ENCODE measurements around the gene PAK5. TPM values are rescaled to one million over a fixed set of nuclear protein-coding genes. Genes with fewer than 3 reads are reported as not detected.

Gene PAK5
- polyA plus RNA-seq, 1 donor (not counting 4 experiments of a cell fraction or from before 2014, with no cell fraction given): not detected

DNA sequence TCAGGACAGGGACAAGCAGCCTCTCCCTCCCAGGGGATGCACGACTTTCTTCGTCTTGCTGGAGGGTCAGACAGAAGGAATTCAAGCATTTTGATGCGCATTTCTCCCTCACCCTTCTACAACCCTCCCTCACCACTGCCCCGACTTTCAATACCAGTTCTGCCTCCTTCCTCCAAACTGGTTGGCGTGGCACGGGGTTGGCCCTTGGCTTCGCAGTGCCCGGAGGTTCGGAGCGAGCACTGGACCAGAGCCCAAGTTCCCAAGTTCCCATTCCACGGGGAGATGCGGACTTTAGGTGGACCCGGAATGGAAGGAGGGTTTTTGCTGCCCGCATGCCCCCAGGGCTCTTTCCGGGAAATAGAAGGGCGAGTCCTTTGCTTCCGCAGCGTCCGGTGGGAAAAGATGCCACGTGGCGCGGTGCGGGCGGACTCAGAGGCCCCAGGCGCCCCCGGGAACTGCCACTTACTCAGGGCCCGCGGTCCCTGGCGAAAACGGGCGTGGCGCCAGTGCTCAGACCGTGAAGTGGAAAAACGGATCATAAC lies 332.5 kb downstream of the PAK5 start:
- FAIRE-seq (no peak), DNase-seq (ENCODE audit: low read depth, low spot score) (no peak)
- H3K36me3 ChIP-seq (ENCODE audit: control insufficient read depth in 2 of 2, extremely low read depth in 1 of 2, insufficient read depth in 2 of 2, low read length in 2 of 2): no peaks in the 10 kb centered on the region
- H3K9me1 ChIP-seq (ENCODE audit: control insufficient read depth, extremely low read depth, insufficient read depth, low read length): no peaks in the 10 kb centered on the region
- no peaks in the 10 kb centered on the region for H3K79me2 ChIP-seq (ENCODE audit: control insufficient read depth, insufficient read depth, low read length)
- H3K4me1 ChIP-seq (ENCODE audit: control insufficient read depth, extremely low read depth, insufficient read depth, low read length): no peaks in the 10 kb centered on the region
- TF ChIP-seq EZH2 (IDR thresholded peaks at IDR 0.05; ENCODE audit: low read length): no peak
- TF ChIP-seq, protein P1, sequence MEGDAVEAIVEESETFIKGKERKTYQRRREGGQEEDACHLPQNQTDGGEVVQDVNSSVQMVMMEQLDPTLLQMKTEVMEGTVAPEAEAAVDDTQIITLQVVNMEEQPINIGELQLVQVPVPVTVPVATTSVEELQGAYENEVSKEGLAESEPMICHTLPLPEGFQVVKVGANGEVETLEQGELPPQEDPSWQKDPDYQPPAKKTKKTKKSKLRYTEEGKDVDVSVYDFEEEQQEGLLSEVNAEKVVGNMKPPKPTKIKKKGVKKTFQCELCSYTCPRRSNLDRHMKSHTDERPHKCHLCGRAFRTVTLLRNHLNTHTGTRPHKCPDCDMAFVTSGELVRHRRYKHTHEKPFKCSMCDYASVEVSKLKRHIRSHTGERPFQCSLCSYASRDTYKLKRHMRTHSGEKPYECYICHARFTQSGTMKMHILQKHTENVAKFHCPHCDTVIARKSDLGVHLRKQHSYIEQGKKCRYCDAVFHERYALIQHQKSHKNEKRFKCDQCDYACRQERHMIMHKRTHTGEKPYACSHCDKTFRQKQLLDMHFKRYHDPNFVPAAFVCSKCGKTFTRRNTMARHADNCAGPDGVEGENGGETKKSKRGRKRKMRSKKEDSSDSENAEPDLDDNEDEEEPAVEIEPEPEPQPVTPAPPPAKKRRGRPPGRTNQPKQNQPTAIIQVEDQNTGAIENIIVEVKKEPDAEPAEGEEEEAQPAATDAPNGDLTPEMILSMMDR (optimal IDR thresholded peaks at IDR 0.05 in 1 of 3, IDR thresholded peaks at IDR 0.05 in 1 of 3, conservative IDR thresholded peaks at IDR 0.05 in 1 of 3; ENCODE audit: extremely low read depth in 1 of 3, insufficient read depth in 2 of 3, low read length in 3 of 3): no peak
- H3K4me3 ChIP-seq (ENCODE audit: control insufficient read depth in 2 of 3, extremely low read depth in 1 of 3, insufficient read depth in 2 of 3, low read depth in 1 of 3, low read length in 3 of 3): no peak overlapping the region
- no peaks in the 10 kb centered on the region for H4K20me1 ChIP-seq (ENCODE audit: control insufficient read depth, extremely low read depth, insufficient read depth, low read length)
- no peak overlapping the region for H3K27ac ChIP-seq (ENCODE audit: control insufficient read depth, insufficient read depth, low read length)
- dilution Hi-C loops (cut with MboI; ENCODE audit: extremely low pct_ligation_motif_present, low sequenced_read_pairs): no loop called here
- H2AFZ ChIP-seq (ENCODE audit: control insufficient read depth, low read length): no peak overlapping the region
- peaks cover 47% of the 10 kb centered on the region for H3K27me3 ChIP-seq (ENCODE audit: control insufficient read depth, extremely low read depth, insufficient read depth, low read length)
- H3K9ac ChIP-seq (ENCODE audit: control insufficient read depth, extremely low read depth, insufficient read depth, low read length): no peak overlapping the region
- H3K9me3 ChIP-seq (ENCODE audit: control insufficient read depth, low read depth, low read length): no peaks in the 10 kb centered on the region
- H3K4me2 ChIP-seq (ENCODE audit: control insufficient read depth, extremely low read depth, insufficient read depth, low read depth, low read length): no peak overlapping the region

GRCh38 chr20:9503526-9504245 lies 335.2 kb downstream of the PAK5 start:
- dilution Hi-C loops (cut with MboI; ENCODE audit: extremely low pct_ligation_motif_present, low sequenced_read_pairs): no loop called here

More at GRCh38 chr20:9503526-9504245, 335.2 kb downstream of the PAK5 start:
- H3K9me1 ChIP-seq (ENCODE audit: control insufficient read depth, extremely low read depth, insufficient read depth, low read length): no peaks in the 10 kb centered on the region
- no peaks in the 10 kb centered on the region for H3K9me3 ChIP-seq (ENCODE audit: control insufficient read depth, low read depth, low read length)
- FAIRE-seq (no peak), DNase-seq (ENCODE audit: low read depth, low spot score) (no peak)
- H4K20me1 ChIP-seq (ENCODE audit: control insufficient read depth, extremely low read depth, insufficient read depth, low read length): no peaks in the 10 kb centered on the region
- no peak overlapping the region for H2AFZ ChIP-seq (ENCODE audit: control insufficient read depth, low read length)
- H3K9ac ChIP-seq (ENCODE audit: control insufficient read depth, extremely low read depth, insufficient read depth, low read length): no peak overlapping the region
- TF ChIP-seq EZH2 (IDR thresholded peaks at IDR 0.05; ENCODE audit: low read length): no peak
- TF ChIP-seq, protein P1 (optimal IDR thresholded peaks at IDR 0.05 in 1 of 3, IDR thresholded peaks at IDR 0.05 in 1 of 3, conservative IDR thresholded peaks at IDR 0.05 in 1 of 3; ENCODE audit: extremely low read depth in 1 of 3, insufficient read depth in 2 of 3, low read length in 3 of 3): no peak
- H3K79me2 ChIP-seq (ENCODE audit: control insufficient read depth, insufficient read depth, low read length): no peaks in the 10 kb centered on the region
- H3K27me3 ChIP-seq (ENCODE audit: control insufficient read depth, extremely low read depth, insufficient read depth, low read length): peaks cover 34% of the 10 kb centered on the region
- H3K4me2 ChIP-seq (ENCODE audit: control insufficient read depth, extremely low read depth, insufficient read depth, low read depth, low read length): no peak overlapping the region
- no peaks in the 10 kb centered on the region for H3K36me3 ChIP-seq (ENCODE audit: control insufficient read depth in 2 of 2, extremely low read depth in 1 of 2, insufficient read depth in 2 of 2, low read length in 2 of 2)
- H3K27ac ChIP-seq (ENCODE audit: control insufficient read depth, insufficient read depth, low read length): no peak overlapping the region
- no peaks in the 10 kb centered on the region for H3K4me1 ChIP-seq (ENCODE audit: control insufficient read depth, extremely low read depth, insufficient read depth, low read length)
- no peak overlapping the region for H3K4me3 ChIP-seq (ENCODE audit: control insufficient read depth in 2 of 3, extremely low read depth in 1 of 3, insufficient read depth in 2 of 3, low read depth in 1 of 3, low read length in 3 of 3)
